ENCODE data around the gene AKAP6. TPM values are rescaled to one million over a fixed set of nuclear protein-coding genes. Genes with fewer than 3 reads are reported as not detected.

Gene AKAP6
- total and polyA plus RNA-seq, 2 of the 8 experiments (the other 6 are each of a cell fraction or from before 2014, with no cell fraction given) = 0.09 to 0.89 TPM

DNA sequence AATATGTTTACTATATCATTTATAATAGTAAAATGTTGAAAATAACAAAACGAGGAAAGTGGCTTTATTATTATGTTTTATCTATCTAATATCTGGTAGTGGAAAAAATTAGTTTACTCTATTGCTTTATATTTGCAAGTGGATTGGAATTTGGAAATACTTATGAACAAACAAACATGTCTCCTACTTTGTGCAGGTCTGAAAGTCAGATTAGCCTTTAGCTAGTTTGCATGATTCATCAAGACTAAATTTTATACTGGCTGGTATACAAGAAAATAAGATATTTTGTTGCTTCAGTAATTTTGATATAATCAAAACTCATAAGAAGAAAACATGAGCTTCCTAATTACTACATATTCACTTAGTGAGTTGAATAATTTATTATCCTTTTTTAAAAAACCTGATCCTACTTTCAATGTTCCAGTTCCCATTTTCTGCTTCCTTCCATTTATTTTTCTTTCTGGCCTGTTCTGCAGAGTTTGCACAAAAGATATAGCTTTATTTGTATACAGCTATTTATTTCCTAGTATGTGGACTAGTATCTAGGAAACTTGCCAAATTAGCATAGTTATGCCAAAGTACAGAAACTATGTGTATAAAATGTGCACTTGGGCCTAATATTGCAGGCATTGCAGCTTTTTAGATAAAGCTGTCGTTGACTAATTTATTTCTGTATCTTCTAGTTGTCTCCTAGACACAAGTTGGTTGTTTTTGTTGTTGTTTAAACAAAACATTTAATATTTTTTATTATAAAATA lies 122.0 kb downstream of the AKAP6 start:
- Histone ChIP-seq H3K79me2 (ENCODE audit: control insufficient read depth in 1 of 2, insufficient read depth in 2 of 2, low read length in 2 of 2) (no peaks in the 10 kb centered on the region), H4K91ac (replicated peaks; ENCODE audit: insufficient read length, low read length) (no peak overlapping the region), H3K79me1 (ENCODE audit: low read depth, low read length) (no peaks in the 10 kb centered on the region), H2BK20ac (ENCODE audit: low read length) (no peak overlapping the region), H3K9ac (replicated peaks in 1 of 4; ENCODE audit: extremely low read depth in 1 of 4, low read depth in 3 of 4, low read length in 3 of 4) (no peak overlapping the region), H3K18ac (ENCODE audit: extremely low read depth, low read length) (no peak overlapping the region), H3K36me3 (ENCODE audit: control insufficient read depth in 2 of 4, insufficient read depth in 4 of 4, low read length in 3 of 4) (no peaks in the 10 kb centered on the region), H3K23me2 (ENCODE audit: low read depth, low read length) (no peaks in the 10 kb centered on the region), H2AFZ (ENCODE audit: low read length) (no peak overlapping the region), H3K4me2 (ENCODE audit: insufficient read depth in 1 of 2, low read depth in 2 of 2, low read length in 2 of 2) (no peak overlapping the region), H2BK120ac (replicated peaks; ENCODE audit: low read depth, low read length) (no peak overlapping the region), H3K4me1 (replicated peaks in 1 of 4; ENCODE audit: control insufficient read depth in 3 of 4, insufficient read depth in 4 of 4, low read length in 3 of 4) (no peaks in the 10 kb centered on the region), H4K5ac (ENCODE audit: insufficient read length, low read depth, low read length) (no peak overlapping the region), H3K56ac (replicated peaks; ENCODE audit: insufficient read length, low read depth, low read length) (no peak overlapping the region), H2BK12ac (ENCODE audit: low read depth, low read length) (no peak overlapping the region), H3K23ac (ENCODE audit: insufficient read length) (no peak overlapping the region), H2BK15ac (ENCODE audit: low read length) (no peak overlapping the region), H3K4ac (replicated peaks; ENCODE audit: insufficient read length, low read depth, low read length) (no peak overlapping the region), H3K4me3 (ENCODE audit: extremely low read depth in 1 of 4, insufficient read depth in 2 of 4, low read depth in 3 of 4, low read length in 4 of 4) (no peak overlapping the region), H3K27ac (ENCODE audit: low read depth, low read length) (no peak overlapping the region), H4K8ac (ENCODE audit: extremely low read depth, insufficient read depth, low read length) (no peak overlapping the region), H2AK5ac (ENCODE audit: low read depth, low read length) (no peak overlapping the region), H2BK5ac (ENCODE audit: low read depth, low read length) (no peak overlapping the region), H4K20me1 (replicated peaks in 1 of 2; ENCODE audit: control insufficient read depth in 1 of 2, insufficient read depth in 2 of 2, low read length in 2 of 2) (no peaks in the 10 kb centered on the region), H3K9me3 (ENCODE audit: insufficient read depth in 2 of 2, low read depth in 1 of 2, low read length in 1 of 2) (no peaks in the 10 kb centered on the region), H3K14ac (ENCODE audit: insufficient read length) (no peak overlapping the region), H3K27me3 (replicated peaks in 1 of 4; ENCODE audit: control insufficient read depth in 3 of 4, extremely low read depth in 1 of 4, insufficient read depth in 3 of 4, low read length in 3 of 4) (no peaks in the 10 kb centered on the region)
- no peak for FAIRE-seq
- CTCF ChIA-PET (ENCODE audit: partially characterized antibody) = no interaction called here
- WGBS, 2 experiments (ENCODE audit: extremely low coverage in 1 of 2, insufficient coverage in 1 of 2, insufficient read length in 1 of 2, insufficient replicate concordance in 2 of 2, low coverage in 1 of 2, low lambda C conversion rate in 2 of 2, missing lambda C conversion rate in 1 of 2) = 89% methylated on average over 2 of the region's 2 CpGs; no CpG with 5 or more reads in 1 of the 2 experiments
- no peak for DNase-seq (ENCODE audit: low read depth in 1 of 2, low spot score in 2 of 2)
- POLR2A ChIA-PET (ENCODE audit: partially characterized antibody) = no interaction called here
- TF ChIP-seq TAF1 (IDR thresholded peaks at IDR 0.05; ENCODE audit: low read depth, low read length) (no peak), ASH2L (IDR thresholded peaks at IDR 0.05; ENCODE audit: low read length) (no peak), JUND (IDR thresholded peaks at IDR 0.05; ENCODE audit: low read length) (no peak), SP1 (IDR thresholded peaks at IDR 0.05; ENCODE audit: low read depth, low read length) (no peak), HDAC6 (IDR thresholded peaks at IDR 0.05; ENCODE audit: low read depth, low read length) (no peak), EGR1 (IDR thresholded peaks at IDR 0.05; ENCODE audit: borderline replicate concordance, low read depth, low read length) (no peak), TCF12 (IDR thresholded peaks at IDR 0.05; ENCODE audit: low read depth, low read length) (no peak), CEBPB (IDR thresholded peaks at IDR 0.05; ENCODE audit: low read depth, low read length) (no peak), CBX8 (IDR thresholded peaks at IDR 0.05; ENCODE audit: borderline replicate concordance, low read depth, low read length) (no peak)
